H1 (cell line): ENCODE results near the gene SPOCK2. TPM values are rescaled to one million over a fixed set of nuclear protein-coding genes. Genes with fewer than 3 reads are reported as not detected.
"Not testable (repeated sequence)": the region's sequence is repeated elsewhere in the genome, so short reads cannot be mapped to it uniquely, and the experiment has no call there.

Experiments used
- CTCF ChIA-PET: fragments of 300-600 bp; sonication (Branson Sonifier 250); formaldehyde crosslinking; loops from one replicate; lab custom pipeline; 2021; ENCODE audit not compliant: partially characterized antibody; lab: Charles Lee
- POLR2A ChIA-PET: fragments of 300-600 bp; sonication (Branson Sonifier 250); formaldehyde crosslinking; loops from one replicate; lab custom pipeline; 2021; ENCODE audit warnings: inconsistent platforms; ENCODE audit not compliant: partially characterized antibody; lab: Charles Lee
- DNase-seq, 2 experiments: peaks; one replicate each; pipeline versions ENCODE4 v3.0.0 to v3.0.0-alpha.2; 2010 to 2022; ENCODE audit warnings: low spot score in 2 of 2, low read depth in 1 of 2, mixed read lengths in 1 of 2
- FAIRE-seq: peaks from 2 replicates; lab custom pipeline; 2011; peaks lifted over from hg19 to GRCh38; lab: Jason Lieb, UNC
- H2AFZ ChIP-seq: 2 replicates; pipeline ENCODE4 v1.8.1; 2012; ENCODE audit warnings: low read length, inconsistent platforms
- H2AK5ac ChIP-seq: 2 replicates; pipeline ENCODE4 v1.6.1; 2013; ENCODE audit warnings: low read depth, low read length
- H2BK120ac ChIP-seq: replicated peaks from 2 replicates; pipeline ENCODE3; 2013; ENCODE audit warnings: low read depth, low read length, inconsistent platforms
- H2BK12ac ChIP-seq: 2 replicates; pipeline ENCODE4 v1.6.1; 2013; ENCODE audit warnings: low read depth, low read length
- H2BK15ac ChIP-seq: 2 replicates; pipeline ENCODE4 v1.6.1; 2013; ENCODE audit warnings: low read length
- H2BK20ac ChIP-seq: 2 replicates; pipeline ENCODE4 v1.6.1; 2013; ENCODE audit warnings: low read length
- H2BK5ac ChIP-seq: 2 replicates; pipeline ENCODE4 v1.6.1; 2013; ENCODE audit warnings: low read depth, low read length
- H3K14ac ChIP-seq: 2 replicates; pipeline ENCODE4 v1.6.1; 2013; ENCODE audit warnings: inconsistent platforms; ENCODE audit not compliant: insufficient read length
- H3K18ac ChIP-seq: 2 replicates; pipeline ENCODE4 v1.6.1; 2013; ENCODE audit warnings: low read length; ENCODE audit errors: extremely low read depth
- H3K23ac ChIP-seq: 2 replicates; pipeline ENCODE4 v1.6.1; 2013; ENCODE audit warnings: inconsistent platforms; ENCODE audit not compliant: insufficient read length
- H3K23me2 ChIP-seq: 2 replicates; pipeline ENCODE4 v1.6.1; 2013; ENCODE audit warnings: low read depth, low read length
- H3K27ac ChIP-seq: 2 replicates; pipeline ENCODE4 v1.6.1; 2011; ENCODE audit warnings: low read depth, low read length, inconsistent platforms
- H3K27me3 ChIP-seq, 4 experiments: replicated peaks in 1 of 4; 1 replicate in 1 of 4; 2 replicates in 3 of 4; pipeline versions ENCODE4 v1.6.1 to v1.8.1; 2011 to 2013; ENCODE audit warnings: low read length in 3 of 4, mild to moderate bottlenecking in 3 of 4, inconsistent platforms in 2 of 4, mixed read lengths in 2 of 4, moderate library complexity in 1 of 4; ENCODE audit not compliant: control insufficient read depth in 3 of 4, insufficient read depth in 3 of 4; ENCODE audit errors: extremely low read depth in 1 of 4
- H3K36me3 ChIP-seq, 4 experiments: 2 replicates each; pipeline versions ENCODE4 v1.6.1 to v1.8.1; 2011 to 2013; ENCODE audit warnings: mild to moderate bottlenecking in 4 of 4, low read length in 3 of 4, moderate library complexity in 2 of 4, control low read depth in 1 of 4, inconsistent platforms in 1 of 4; ENCODE audit not compliant: insufficient read depth in 4 of 4, control insufficient read depth in 2 of 4
- H3K4ac ChIP-seq: replicated peaks from 2 replicates; pipeline ENCODE3; 2013; ENCODE audit warnings: low read length, low read depth, mixed read lengths, inconsistent platforms; ENCODE audit not compliant: insufficient read length
- H3K4me1 ChIP-seq, 4 experiments: replicated peaks in 1 of 4; 1 replicate in 1 of 4; 2 replicates in 3 of 4; pipeline versions ENCODE4 v1.6.1 to v1.8.1; 2011 to 2013; ENCODE audit warnings: low read length in 3 of 4, inconsistent platforms in 2 of 4, mixed read lengths in 1 of 4; ENCODE audit not compliant: insufficient read depth in 4 of 4, control insufficient read depth in 3 of 4
- H3K4me2 ChIP-seq, 2 experiments: 2 replicates each; pipeline versions ENCODE4 v1.6.1 to v1.8.1; 2011 to 2013; ENCODE audit warnings: low read depth in 2 of 2, low read length in 2 of 2, control low read depth in 1 of 2, inconsistent platforms in 1 of 2, mild to moderate bottlenecking in 1 of 2; ENCODE audit not compliant: insufficient read depth in 1 of 2
- H3K4me3 ChIP-seq, 4 experiments: fragments of 200-600, 300-600 bp in 1 of 4; sonication (generic), shearing (Covaris generic), sonication (Bioruptor Twin) in 1 of 4; 2 replicates each; pipeline versions ENCODE4 v1.5.1 to v1.8.1; 2011 to 2016; ENCODE audit warnings: low read length in 4 of 4, low read depth in 3 of 4, control low read depth in 2 of 4, inconsistent platforms in 2 of 4, mild to moderate bottlenecking in 2 of 4, mixed read lengths in 1 of 4, moderate library complexity in 1 of 4; ENCODE audit not compliant: insufficient read depth in 2 of 4; ENCODE audit errors: extremely low read depth in 1 of 4
- H3K56ac ChIP-seq: replicated peaks from 2 replicates; pipeline ENCODE3; 2013; ENCODE audit warnings: low read depth, mild to moderate bottlenecking, mixed read lengths, low read length, inconsistent platforms; ENCODE audit not compliant: insufficient read length
- H3K79me1 ChIP-seq: 2 replicates; pipeline ENCODE4 v1.6.1; 2013; ENCODE audit warnings: low read depth, low read length, control low read depth
- H3K79me2 ChIP-seq, 2 experiments: 2 replicates each; pipeline versions ENCODE4 v1.6.1 to v1.8.1; 2012 to 2013; ENCODE audit warnings: low read length in 2 of 2, mild to moderate bottlenecking in 2 of 2, inconsistent platforms in 1 of 2; ENCODE audit not compliant: insufficient read depth in 2 of 2, control insufficient read depth in 1 of 2
- H3K9ac ChIP-seq, 4 experiments: replicated peaks in 1 of 4; 1 replicate in 1 of 4; 2 replicates in 3 of 4; pipeline versions ENCODE4 v1.6.1 to v1.8.1; 2011 to 2013; ENCODE audit warnings: low read depth in 3 of 4, low read length in 3 of 4, control low read depth in 2 of 4, mild to moderate bottlenecking in 2 of 4, moderate library complexity in 2 of 4, inconsistent platforms in 1 of 4; ENCODE audit errors: extremely low read depth in 1 of 4
- H3K9me3 ChIP-seq, 2 experiments: 2 replicates each; pipeline versions ENCODE4 v1.6.1 to v1.8.1; 2012 to 2013; ENCODE audit warnings: mild to moderate bottlenecking in 2 of 2, moderate library complexity in 2 of 2, control low read depth in 1 of 2, inconsistent platforms in 1 of 2, low read depth in 1 of 2, low read length in 1 of 2, mixed read lengths in 1 of 2; ENCODE audit not compliant: insufficient read depth in 2 of 2
- H4K20me1 ChIP-seq, 2 experiments: replicated peaks in 1 of 2; 2 replicates each; pipeline versions ENCODE3 to v1.8.1; 2011 to 2013; ENCODE audit warnings: inconsistent platforms in 2 of 2, low read length in 2 of 2, mild to moderate bottlenecking in 1 of 2; ENCODE audit not compliant: insufficient read depth in 2 of 2, control insufficient read depth in 1 of 2
- H4K5ac ChIP-seq: 2 replicates; pipeline ENCODE4 v1.6.1; 2013; ENCODE audit warnings: low read length, low read depth, mixed read lengths, inconsistent platforms; ENCODE audit not compliant: insufficient read length
- H4K8ac ChIP-seq: 2 replicates; pipeline ENCODE4 v1.8.0; 2013; ENCODE audit warnings: mild to moderate bottlenecking, moderate library complexity, low read length, inconsistent platforms; ENCODE audit not compliant: insufficient read depth; ENCODE audit errors: extremely low read depth
- H4K91ac ChIP-seq: replicated peaks from 2 replicates; pipeline ENCODE3; 2013; ENCODE audit warnings: low read length, mixed read lengths, inconsistent platforms; ENCODE audit not compliant: insufficient read length
- BCL11A ChIP-seq, 2 experiments: IDR thresholded peaks; one replicate each; pipeline ENCODE4 v1.6.1; 2011; ENCODE audit warnings: low read depth in 2 of 2, low read length in 2 of 2, mild to moderate bottlenecking in 2 of 2
- CEBPB ChIP-seq: IDR thresholded peaks from 2 replicates; pipeline ENCODE4 v1.6.1; 2012; ENCODE audit warnings: low read depth, low read length
- EGR1 ChIP-seq: IDR thresholded peaks from 2 replicates; pipeline ENCODE4 v1.6.1; 2011; ENCODE audit warnings: low read depth, low read length, borderline replicate concordance
- HDAC6 ChIP-seq: IDR thresholded peaks from one replicate; pipeline ENCODE4 v1.7.1; 2012; ENCODE audit warnings: low read depth, mild to moderate bottlenecking, inconsistent platforms, low read length, moderate library complexity
- TCF12 ChIP-seq: IDR thresholded peaks from 2 replicates; pipeline ENCODE4 v1.6.1; 2011; ENCODE audit warnings: low read depth, mild to moderate bottlenecking, low read length
- YY1 ChIP-seq: IDR thresholded peaks from 2 replicates; pipeline ENCODE4 v1.6.1; 2011; ENCODE audit warnings: low read depth, mild to moderate bottlenecking, low read length
- ZNF274 ChIP-seq: IDR thresholded peaks from 2 replicates; pipeline ENCODE4 v1.7.0; 2012; ENCODE audit warnings: low read length, borderline replicate concordance; ENCODE audit errors: extremely low read depth
- WGBS, 2 experiments: shearing (Covaris generic) in 1 of 2; methylation state at CpG; one replicate each; pipeline versions ENCODE4 v1.1.6 to v1.1.7; 2013 to 2015; ENCODE audit warnings: low lambda C conversion rate in 2 of 2, mixed read lengths in 2 of 2, inconsistent platforms in 1 of 2, low coverage in 1 of 2, missing lambda C conversion rate in 1 of 2; ENCODE audit not compliant: insufficient replicate concordance in 2 of 2, insufficient coverage in 1 of 2, insufficient read length in 1 of 2; ENCODE audit errors: extremely low coverage in 1 of 2, missing lambda C conversion rate in 1 of 2; 5-methylcytosine and 5-hydroxymethylcytosine counted together
- polyA plus RNA-seq, 7 experiments: library from polyadenylated mRNA; depleted of rRNA in 3 of 7; stranded (reverse) in 5 of 7; unstranded in 2 of 7; fragments of >200 nt in 5 of 7; fragments of 200-250 nt in 2 of 7; gene quantifications; 1 replicate in 5 of 7; 2 replicates in 1 of 7; 4 replicates in 1 of 7; pipeline versions ENCODE4 v1.2.1 to v1.2.3, GENCODE V29; 2011 to 2013; ENCODE audit warnings: missing spikeins in 2 of 7, mixed read lengths in 2 of 7
- total RNA-seq: library from RNA; stranded (reverse); fragmentation: NEBNext Ultra II Directional; extraction: Animal tissue kit (Norgen Biotek cat#: 25700); gene quantifications from 2 replicates; pipeline ENCODE4 v1.2.1, GENCODE V29; 2021

SPOCK2 gene
- total and polyA plus RNA-seq, 2 of the 8 experiments (the other 6 are each of a cell fraction or from before 2014, with no cell fraction given) = 1.5 to 1.9 TPM

DNA sequence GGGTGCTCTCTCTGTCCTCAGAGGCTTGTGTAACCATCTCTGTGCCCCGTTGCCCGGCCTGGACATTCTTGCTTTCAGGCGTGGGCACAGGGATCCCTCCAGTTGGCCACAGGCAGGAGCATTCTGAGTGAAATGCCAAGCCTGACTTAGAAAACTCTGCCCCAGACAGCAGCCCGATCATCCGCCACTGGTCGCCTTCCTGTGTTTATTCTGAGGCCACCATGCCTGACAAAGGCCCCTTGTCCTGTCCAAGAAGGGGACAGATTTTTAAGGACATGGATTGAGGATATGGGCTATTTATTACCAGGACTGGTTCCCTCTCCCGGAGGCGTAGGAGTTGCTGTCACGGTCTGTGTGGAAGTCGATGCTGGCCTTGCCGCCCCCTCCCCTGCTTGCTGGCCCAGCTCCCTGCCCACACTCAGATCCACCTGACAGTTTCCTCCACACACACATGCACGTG, 54.3 kb downstream of the SPOCK2 start (continued):
- TF ChIP-seq YY1 (no peak), EGR1 (no peak), ZNF274 (no peak), BCL11A (IDR thresholded peaks at IDR 0.05; ENCODE audit: low read depth in 2 of 2, low read length in 2 of 2) (no peak), CEBPB (no peak), TCF12 (no peak), HDAC6 (no peak)

DNA sequence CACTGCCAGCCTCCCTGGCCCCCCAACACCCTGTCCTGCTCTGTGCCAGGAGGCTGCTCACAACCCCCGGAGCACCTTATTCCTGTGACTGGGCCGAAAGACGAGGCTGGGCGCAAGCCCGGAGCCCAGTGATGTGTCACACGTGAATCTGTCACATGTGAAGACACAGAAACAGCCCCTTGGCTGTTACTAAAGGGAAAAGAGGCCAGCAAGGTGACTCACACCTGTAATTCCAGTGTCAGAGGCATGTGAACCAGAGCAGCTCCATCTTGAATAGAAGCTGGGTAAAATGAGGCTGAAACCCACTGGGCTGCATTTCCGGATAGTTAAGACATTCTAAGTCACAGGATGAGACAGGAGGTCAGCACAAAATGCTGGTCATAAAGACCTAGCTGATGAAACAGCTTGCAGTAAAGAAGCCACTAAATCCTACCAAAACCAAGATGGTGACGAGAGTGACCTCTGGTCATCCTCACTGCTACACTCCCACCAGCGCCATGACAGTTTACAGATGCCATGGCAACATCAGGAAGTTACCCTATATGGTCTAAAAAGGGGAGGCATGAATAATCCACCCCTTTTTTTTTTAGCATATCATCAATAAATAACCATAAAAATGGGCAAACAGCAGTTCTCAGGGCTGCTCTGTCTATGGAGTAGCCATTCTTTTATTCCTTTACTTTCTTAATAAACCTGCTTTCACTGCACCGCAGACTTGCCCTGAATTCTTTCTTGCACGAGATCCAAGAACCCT, 55.8 kb downstream of the SPOCK2 start:
- H4K20me1 ChIP-seq, H2AK5ac ChIP-seq, H3K4me1 ChIP-seq, H2BK20ac ChIP-seq, H3K27ac ChIP-seq, H3K23ac ChIP-seq, POLR2A ChIA-PET, H3K4ac ChIP-seq, FAIRE-seq, H4K91ac ChIP-seq, DNase-seq, H3K14ac ChIP-seq, H3K9me3 ChIP-seq, H3K4me2 ChIP-seq, H3K4me3 ChIP-seq, H2BK12ac ChIP-seq, H3K56ac ChIP-seq, H2BK120ac ChIP-seq, H4K8ac ChIP-seq, H3K79me1 ChIP-seq, H2AFZ ChIP-seq, H3K18ac ChIP-seq, H3K79me2 ChIP-seq, H3K36me3 ChIP-seq, H4K5ac ChIP-seq, H3K9ac ChIP-seq, H3K27me3 ChIP-seq, H2BK15ac ChIP-seq, H3K23me2 ChIP-seq, H2BK5ac ChIP-seq: not testable (repeated sequence)
- 89% methylated on average over 11 of the region's 11 CpGs; no CpG with 5 or more reads in 1 of the 2 experiments for WGBS, 2 experiments
- CTCF ChIA-PET = interaction anchor here (0.7 to 2.3 kb wide), 7 partner anchors 12 to 76 kb away, joined by 3 to 13 read pairs (median 4); no protein-coding TSS in a partner anchor
